Measurements from ENCODE around the gene HBD.
"Not testable (repeated sequence)": the region's sequence is repeated elsewhere in the genome, so short reads cannot be mapped to it uniquely, and the experiment has no call there.

HBD gene

GRCh38 chr11:5267033-5267563 lies 32.8 kb upstream of the HBD start:
- TF ChIP-seq CTCF (IDR thresholded peaks at IDR 0.05; ENCODE audit: low read length, missing control alignments) = no peak
- no peak for DNase-seq (ENCODE audit: low read depth)
- no peak overlapping the region for H3K4me3 ChIP-seq (replicated peaks; ENCODE audit: low read depth, low read length)

GRCh38 chr11:5266609-5267008 lies 32.3 kb upstream of the HBD start:
- TF ChIP-seq CTCF (IDR thresholded peaks at IDR 0.05; ENCODE audit: low read length, missing control alignments) = no peak

GRCh38 chr11:5265832-5266231 lies 31.5 kb upstream of the HBD start:
- TF ChIP-seq CTCF (IDR thresholded peaks at IDR 0.05; ENCODE audit: low read length, missing control alignments) = no peak
- H3K4me3 ChIP-seq (replicated peaks; ENCODE audit: low read depth, low read length) = no peak overlapping the region
- no peak for DNase-seq (ENCODE audit: low read depth)

More at GRCh38 chr11:5266609-5267008, 32.3 kb upstream of the HBD start:
- no peak for DNase-seq (ENCODE audit: low read depth)
- no peak overlapping the region for H3K4me3 ChIP-seq (replicated peaks; ENCODE audit: low read depth, low read length)

- no peak for TF ChIP-seq CTCF (IDR thresholded peaks at IDR 0.05; ENCODE audit: low read length, missing control alignments)
- H3K4me3 ChIP-seq (replicated peaks; ENCODE audit: low read depth, low read length) = no peak overlapping the region
- no peak for DNase-seq (ENCODE audit: low read depth)
Measured at GRCh38 chr11:5258543-5259262, 24.4 kb upstream of the HBD start.

- no peak overlapping the region for H3K4me3 ChIP-seq (replicated peaks; ENCODE audit: low read depth, low read length)
- DNase-seq (ENCODE audit: low read depth) = no peak
- no peak for TF ChIP-seq CTCF (IDR thresholded peaks at IDR 0.05; ENCODE audit: low read length, missing control alignments)
Measured at GRCh38 chr11:5257296-5257695, 23.0 kb upstream of the HBD start.

GRCh38 chr11:5254646-5255413 lies 20.5 kb upstream of the HBD start, which contains the start of gene HBG2:
Gene HBG2, minus strand, starts transcription at chr11:5254781. Its CDS starts 53 bp downstream, at chr11:5254728.
- peak; percentile 39 for DNase-seq (ENCODE audit: low read depth)
- not testable (repeated sequence) for H3K4me3 ChIP-seq (replicated peaks; ENCODE audit: low read depth, low read length)

- not testable (repeated sequence) for DNase-seq (ENCODE audit: low read depth); H3K4me3 ChIP-seq (replicated peaks; ENCODE audit: low read depth, low read length)
Measured at GRCh38 chr11:5254023-5254422, 19.7 kb upstream of the HBD start.

GRCh38 chr11:5253440-5253839 lies 19.2 kb upstream of the HBD start:
- not testable (repeated sequence) for H3K4me3 ChIP-seq (replicated peaks; ENCODE audit: low read depth, low read length); DNase-seq (ENCODE audit: low read depth)
